Measurements from ENCODE around the gene GRIK2.

DNA sequence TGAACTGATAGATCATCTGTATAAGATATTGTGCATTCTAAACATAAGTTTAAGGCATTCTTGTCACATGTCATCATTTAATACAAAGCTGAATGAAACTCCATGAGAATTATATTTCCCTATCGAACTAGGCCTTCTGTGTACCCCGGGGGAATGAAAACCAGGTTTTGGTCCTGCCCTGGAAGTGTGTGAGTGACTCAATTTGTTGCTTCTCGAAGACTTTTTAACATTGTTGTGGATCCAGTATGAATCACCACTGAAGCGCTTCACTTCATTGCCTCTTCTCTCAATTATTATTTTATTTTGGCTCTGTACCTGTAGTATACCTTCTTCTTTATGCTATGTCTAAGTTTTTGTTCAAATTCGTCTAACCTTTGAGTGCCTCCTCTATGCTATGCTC, 150.8 kb downstream of the GRIK2 start:
- no peak for TF ChIP-seq POLR2AphosphoS5 (IDR thresholded peaks at IDR 0.05; ENCODE audit: low read depth, low read length)
- no peak for TF ChIP-seq SIN3A (IDR thresholded peaks at IDR 0.05; ENCODE audit: borderline replicate concordance, insufficient read depth, low read length)
- TF ChIP-seq, protein P1, sequence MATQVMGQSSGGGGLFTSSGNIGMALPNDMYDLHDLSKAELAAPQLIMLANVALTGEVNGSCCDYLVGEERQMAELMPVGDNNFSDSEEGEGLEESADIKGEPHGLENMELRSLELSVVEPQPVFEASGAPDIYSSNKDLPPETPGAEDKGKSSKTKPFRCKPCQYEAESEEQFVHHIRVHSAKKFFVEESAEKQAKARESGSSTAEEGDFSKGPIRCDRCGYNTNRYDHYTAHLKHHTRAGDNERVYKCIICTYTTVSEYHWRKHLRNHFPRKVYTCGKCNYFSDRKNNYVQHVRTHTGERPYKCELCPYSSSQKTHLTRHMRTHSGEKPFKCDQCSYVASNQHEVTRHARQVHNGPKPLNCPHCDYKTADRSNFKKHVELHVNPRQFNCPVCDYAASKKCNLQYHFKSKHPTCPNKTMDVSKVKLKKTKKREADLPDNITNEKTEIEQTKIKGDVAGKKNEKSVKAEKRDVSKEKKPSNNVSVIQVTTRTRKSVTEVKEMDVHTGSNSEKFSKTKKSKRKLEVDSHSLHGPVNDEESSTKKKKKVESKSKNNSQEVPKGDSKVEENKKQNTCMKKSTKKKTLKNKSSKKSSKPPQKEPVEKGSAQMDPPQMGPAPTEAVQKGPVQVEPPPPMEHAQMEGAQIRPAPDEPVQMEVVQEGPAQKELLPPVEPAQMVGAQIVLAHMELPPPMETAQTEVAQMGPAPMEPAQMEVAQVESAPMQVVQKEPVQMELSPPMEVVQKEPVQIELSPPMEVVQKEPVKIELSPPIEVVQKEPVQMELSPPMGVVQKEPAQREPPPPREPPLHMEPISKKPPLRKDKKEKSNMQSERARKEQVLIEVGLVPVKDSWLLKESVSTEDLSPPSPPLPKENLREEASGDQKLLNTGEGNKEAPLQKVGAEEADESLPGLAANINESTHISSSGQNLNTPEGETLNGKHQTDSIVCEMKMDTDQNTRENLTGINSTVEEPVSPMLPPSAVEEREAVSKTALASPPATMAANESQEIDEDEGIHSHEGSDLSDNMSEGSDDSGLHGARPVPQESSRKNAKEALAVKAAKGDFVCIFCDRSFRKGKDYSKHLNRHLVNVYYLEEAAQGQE (IDR thresholded peaks at IDR 0.05; ENCODE audit: insufficient read depth in 1 of 2, low read depth in 2 of 2, low read length in 2 of 2) = no peak
- TF ChIP-seq TAF1 (IDR thresholded peaks at IDR 0.05; ENCODE audit: borderline replicate concordance, insufficient read depth, low read length) = no peak
- no peak for TF ChIP-seq FOXP2 (optimal IDR thresholded peaks at IDR 0.05; ENCODE audit: borderline replicate concordance, extremely low read depth, extremely low read length, insufficient read depth)

All from PFSK-1 (cell line).